GM20431 (cell line): Measurements from ENCODE around the gene PDE8A.
"Not testable (repeated sequence)": the region's sequence is repeated elsewhere in the genome, so short reads cannot be mapped to it uniquely, and the experiment has no call there.

ENCODE experiments used
- in situ Hi-C: fragments of 300-500 bp; cut with MseI, MboI; formaldehyde crosslinking; loops from one replicate; pipeline ENCODE4 v1.15.0; 2020; ENCODE audit warnings: low sequenced_read_pairs; ENCODE audit not compliant: unreplicated experiment

The PDE8A gene

GRCh38 chr15:85151861-85152260 lies 170.2 kb downstream of the PDE8A start:
- in situ Hi-C loops, result no loop called here

GRCh38 chr15:85154061-85154460 lies 172.4 kb downstream of the PDE8A start:
- in situ Hi-C loops, result no loop called here

- in situ Hi-C loops, result no loop called here
These were observed 173.7 kb downstream of the PDE8A start for GRCh38 chr15:85155360-85155759.

- in situ Hi-C loops, result no loop called here
These were observed 174.2 kb downstream of the PDE8A start for GRCh38 chr15:85155857-85156256.

- in situ Hi-C loops, result no loop called here
These were observed 175.7 kb downstream of the PDE8A start for GRCh38 chr15:85157344-85157743.

- in situ Hi-C loops, result no loop called here
These were observed 180.6 kb downstream of the PDE8A start for GRCh38 chr15:85162237-85162636.

- in situ Hi-C loops, result no loop called here
These were observed 183.3 kb downstream of the PDE8A start for GRCh38 chr15:85164841-85165466.

GRCh38 chr15:85167568-85167967 lies 185.9 kb downstream of the PDE8A start:
- in situ Hi-C loops, result no loop called here

GRCh38 chr15:85168642-85169173 lies 187.1 kb downstream of the PDE8A start:
- in situ Hi-C loops, result no loop called here

GRCh38 chr15:85171736-85172135 lies 190.1 kb downstream of the PDE8A start:
- in situ Hi-C loops, result no loop called here

GRCh38 chr15:85172846-85173490 lies 191.3 kb downstream of the PDE8A start:
- in situ Hi-C loops, result no loop called here

- in situ Hi-C loops, result not testable (repeated sequence)
These were observed 192.0 kb downstream of the PDE8A start for GRCh38 chr15:85173630-85174029.

GRCh38 chr15:85174521-85174920 lies 192.9 kb downstream of the PDE8A start:
- in situ Hi-C loops, result no loop called here

GRCh38 chr15:85177042-85177515 lies 195.4 kb downstream of the PDE8A start:
- in situ Hi-C loops, result not testable (repeated sequence)

- in situ Hi-C loops, result no loop called here
These were observed 196.7 kb downstream of the PDE8A start for GRCh38 chr15:85178308-85178707.

GRCh38 chr15:85179700-85180099 lies 198.0 kb downstream of the PDE8A start:
- in situ Hi-C loops, result no loop called here

- in situ Hi-C loops, result not testable (repeated sequence)
These were observed 203.7 kb downstream of the PDE8A start for GRCh38 chr15:85185350-85185749.

GRCh38 chr15:85188171-85188577 lies 206.5 kb downstream of the PDE8A start:
- in situ Hi-C loops, result not testable (repeated sequence)
